Glomerular visceral epithelial cell (primary cell): ENCODE data around the gene NKD2.

Experiments
- DNase-seq: peaks from one replicate; pipeline ENCODE4 v3.0.0-alpha.2; 2016; ENCODE audit errors: extremely low spot score

NKD2 gene

GRCh38 chr5:1008451-1009358 is at the start of gene NKD2:
TSS of gene NKD2 (plus strand) at chr5:1008802. CDS start at chr5:1009058, 256 bp downstream.
- DNase-seq: peak; percentile 21

- DNase-seq: no peak
These were observed 48.7 kb upstream of the NKD2 start for GRCh38 chr5:959581-960531.

GRCh38 chr5:960551-960950 is 48.1 kb upstream of the NKD2 start:
- DNase-seq: no peak

- no peak for DNase-seq
These were observed 47.4 kb upstream of the NKD2 start for GRCh38 chr5:961002-961710.

GRCh38 chr5:961711-962240 is 46.8 kb upstream of the NKD2 start:
- DNase-seq: no peak

GRCh38 chr5:962386-962785 is 46.2 kb upstream of the NKD2 start:
- no peak for DNase-seq

GRCh38 chr5:962801-963200 is 45.8 kb upstream of the NKD2 start:
- no peak for DNase-seq

GRCh38 chr5:963310-963672 is 45.3 kb upstream of the NKD2 start:
- DNase-seq: no peak

GRCh38 chr5:963673-964531 is 44.7 kb upstream of the NKD2 start:
- no peak for DNase-seq

- no peak for DNase-seq
These were observed 43.8 kb upstream of the NKD2 start for GRCh38 chr5:964821-965220.

GRCh38 chr5:965604-966344 is 42.8 kb upstream of the NKD2 start:
- DNase-seq: no peak

- no peak for DNase-seq
These were observed 42.3 kb upstream of the NKD2 start for GRCh38 chr5:966345-966710.

- DNase-seq: no peak
These were observed 41.7 kb upstream of the NKD2 start for GRCh38 chr5:966941-967340.

GRCh38 chr5:968881-969280 is 39.7 kb upstream of the NKD2 start:
- no peak for DNase-seq

GRCh38 chr5:969408-969839 is 39.2 kb upstream of the NKD2 start:
- no peak for DNase-seq

- peak; percentile 12 for DNase-seq
These were observed 36.0 kb upstream of the NKD2 start for GRCh38 chr5:972575-972974.

- no peak for DNase-seq
These were observed 31.5 kb upstream of the NKD2 start for GRCh38 chr5:976849-977751.

GRCh38 chr5:978054-978453 is 30.5 kb upstream of the NKD2 start:
- DNase-seq: no peak

- no peak for DNase-seq
These were observed 29.9 kb upstream of the NKD2 start for GRCh38 chr5:978693-979092.
